Stomach (tissue), 9 donors: ENCODE results near the gene INO80. TPM values are rescaled to one million over a fixed set of nuclear protein-coding genes. Genes with fewer than 3 reads are reported as not detected.
"Not testable (repeated sequence)": the region's sequence is repeated elsewhere in the genome, so short reads cannot be mapped to it uniquely, and the experiment has no call there.

Experiments
- DNase-seq, 2 donors: peaks; one replicate each; pipeline versions ENCODE4 v3.0.0 to v3.0.0-alpha.2; 2013 to 2019
- H3K27ac ChIP-seq, 5 donors: fragments of 200-600 bp in 4 of 5; sonication (generic) in 4 of 5; one replicate each; pipeline ENCODE4 v1.5.1; 2013 to 2019; ENCODE audit warnings: mild to moderate bottlenecking in 1 of 5, moderate library complexity in 1 of 5
- H3K27me3 ChIP-seq, 3 donors: fragments of 200-600 bp; sonication (generic); one replicate each; pipeline ENCODE4 v1.5.1; 2017 to 2019; ENCODE audit warnings: mixed run types in 1 of 3
- H3K36me3 ChIP-seq, 4 donors: fragments of 200-600 bp; sonication (generic); 1 replicate in 3 of 4; 2 replicates in 1 of 4; pipeline ENCODE4 v1.5.1; 2016 to 2019
- H3K4me1 ChIP-seq, 4 donors: fragments of 200-600 bp; sonication (generic); one replicate each; pipeline ENCODE4 v1.5.1; 2016 to 2019
- H3K4me3 ChIP-seq, 4 donors: fragments of 200-600 bp; sonication (generic) in 3 of 4; one replicate each; pipeline ENCODE4 v1.5.1; 2016 to 2019; ENCODE audit warnings: mild to moderate bottlenecking in 1 of 4
- H3K9me3 ChIP-seq, 4 donors: fragments of 200-600 bp; sonication (generic); one replicate each; pipeline ENCODE4 v1.5.1; 2016 to 2019
- EP300 ChIP-seq: sonication (generic); formaldehyde crosslinking; IDR thresholded peaks from one replicate; pipeline ENCODE4 v1.6.1; 2017; ENCODE audit warnings: antibody characterized with exemption
- POLR2A ChIP-seq, 4 donors: fragments of 450-650 bp; IDR thresholded peaks; one replicate each; pipeline ENCODE4 v1.6.1; 2016; ENCODE audit warnings: antibody characterized with exemption in 4 of 4, control low read depth in 2 of 4, mild to moderate bottlenecking in 1 of 4, moderate library complexity in 1 of 4
- POLR2AphosphoS5 ChIP-seq, 3 donors: sonication (generic); formaldehyde crosslinking; IDR thresholded peaks; one replicate each; pipeline ENCODE4 v1.6.1; 2016; ENCODE audit warnings: antibody characterized with exemption in 3 of 3
- WGBS, 5 donors: extraction: QIAGEN DNeasy Blood & Tissue Kit in 3 of 5; methylation state at CpG; one replicate each; pipeline versions ENCODE4 v1.1.5 to v1.1.7; 2013 to 2018; 5-methylcytosine and 5-hydroxymethylcytosine counted together
- intact Hi-C: fragments of 100-400 bp; cut with DNase I; formaldehyde crosslinking; loops from one replicate; pipeline ENCODE4 v1.15.1; 2023; ENCODE audit warnings: low total_unique reads
- polyA plus RNA-seq, 3 donors: library from polyadenylated mRNA; stranded (reverse); fragments of 200-250 nt; gene quantifications; one replicate each; pipeline ENCODE4 v1.2.3, GENCODE V29; 2013
- total RNA-seq, 5 donors: library from RNA; depleted of rRNA; stranded (reverse); fragments of >200 nt; gene quantifications; one replicate each; pipeline versions ENCODE4 v1.1.0 to v1.2.3, GENCODE V29; 2014 to 2016
- TF ChIP-seq, protein P1 (sequence below), 7 experiments: fragments of 450-650 bp in 4 of 7; fragments of 200-600 bp in 3 of 7; sonication (generic) in 3 of 7; IDR thresholded peaks; one replicate each; pipeline ENCODE4 v1.5.1; 2016 to 2019; ENCODE audit warnings: antibody characterized with exemption in 7 of 7, control low read depth in 2 of 7, mild to moderate bottlenecking in 1 of 7
- donor health status: healthy with polysubstance abuse.
- donor health status: Bipolar disorder and iron deficiency.
- donor health status: healthy.

INO80 gene
- total and polyA plus RNA-seq, 8 donors: 4.6 to 40.8 (median 29.2) TPM

DNA sequence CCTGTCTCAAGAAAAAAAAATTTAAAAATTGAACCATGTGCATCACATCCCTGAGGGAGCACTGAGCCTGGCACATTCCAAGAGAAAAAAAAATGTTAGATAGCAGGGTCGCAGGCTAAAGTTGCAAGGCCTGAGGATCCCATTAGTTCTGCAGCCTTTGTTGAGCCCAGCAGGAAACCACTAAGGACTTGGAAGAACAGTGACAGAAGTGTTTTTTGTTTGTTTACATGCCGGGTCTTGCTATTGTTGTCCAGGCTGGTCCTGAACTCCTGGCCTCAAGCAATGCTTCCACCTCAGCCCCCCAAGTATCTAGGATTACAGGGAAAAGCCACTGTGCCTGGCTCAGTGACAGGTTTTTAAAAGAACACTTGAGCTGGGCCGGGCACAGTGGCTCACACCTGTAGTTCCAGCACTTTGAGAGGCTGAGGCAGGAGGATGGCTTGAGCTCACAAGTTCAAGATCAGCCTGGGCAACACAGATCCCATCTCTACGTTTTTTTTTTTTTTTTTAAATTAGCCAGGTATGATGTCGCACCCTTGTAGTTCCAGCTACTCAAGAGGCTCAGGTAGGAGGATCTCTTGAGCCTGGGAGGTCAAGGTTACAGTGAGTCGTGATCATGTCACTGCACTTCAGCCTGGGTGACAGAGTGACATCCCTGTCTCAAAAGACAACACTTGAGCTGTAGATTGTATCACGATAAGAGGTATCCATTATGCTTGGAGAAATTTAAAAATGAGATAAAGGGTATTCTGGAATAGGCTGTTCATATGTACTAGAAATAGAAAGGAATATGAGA lies 147.6 kb downstream of the INO80 start:
- Histone ChIP-seq H3K9me3 (no peaks in the 10 kb centered on the region), H3K27me3 (no peaks in the 10 kb centered on the region), H3K36me3 (no peaks in the 10 kb centered on the region), H3K27ac (no peak overlapping the region), H3K4me3 (no peak overlapping the region), H3K4me1 (peaks cover 0 to 23% (median 7%) of the 10 kb centered on the region in 4 donors)
- whole genome bisulfite sequencing, 5 donors: 74 to 76% (median 74%) methylated on average over 7 of the region's 7 CpGs
- TF ChIP-seq POLR2AphosphoS5 (IDR thresholded peaks at IDR 0.05) (no peak), POLR2A (IDR thresholded peaks at IDR 0.05) (no peak), EP300 (no peak)
- TF ChIP-seq, protein P1, sequence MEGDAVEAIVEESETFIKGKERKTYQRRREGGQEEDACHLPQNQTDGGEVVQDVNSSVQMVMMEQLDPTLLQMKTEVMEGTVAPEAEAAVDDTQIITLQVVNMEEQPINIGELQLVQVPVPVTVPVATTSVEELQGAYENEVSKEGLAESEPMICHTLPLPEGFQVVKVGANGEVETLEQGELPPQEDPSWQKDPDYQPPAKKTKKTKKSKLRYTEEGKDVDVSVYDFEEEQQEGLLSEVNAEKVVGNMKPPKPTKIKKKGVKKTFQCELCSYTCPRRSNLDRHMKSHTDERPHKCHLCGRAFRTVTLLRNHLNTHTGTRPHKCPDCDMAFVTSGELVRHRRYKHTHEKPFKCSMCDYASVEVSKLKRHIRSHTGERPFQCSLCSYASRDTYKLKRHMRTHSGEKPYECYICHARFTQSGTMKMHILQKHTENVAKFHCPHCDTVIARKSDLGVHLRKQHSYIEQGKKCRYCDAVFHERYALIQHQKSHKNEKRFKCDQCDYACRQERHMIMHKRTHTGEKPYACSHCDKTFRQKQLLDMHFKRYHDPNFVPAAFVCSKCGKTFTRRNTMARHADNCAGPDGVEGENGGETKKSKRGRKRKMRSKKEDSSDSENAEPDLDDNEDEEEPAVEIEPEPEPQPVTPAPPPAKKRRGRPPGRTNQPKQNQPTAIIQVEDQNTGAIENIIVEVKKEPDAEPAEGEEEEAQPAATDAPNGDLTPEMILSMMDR (IDR thresholded peaks at IDR 0.05): no peak
- intact Hi-C loops: no loop called here
- DNase-seq: no peak

DNA sequence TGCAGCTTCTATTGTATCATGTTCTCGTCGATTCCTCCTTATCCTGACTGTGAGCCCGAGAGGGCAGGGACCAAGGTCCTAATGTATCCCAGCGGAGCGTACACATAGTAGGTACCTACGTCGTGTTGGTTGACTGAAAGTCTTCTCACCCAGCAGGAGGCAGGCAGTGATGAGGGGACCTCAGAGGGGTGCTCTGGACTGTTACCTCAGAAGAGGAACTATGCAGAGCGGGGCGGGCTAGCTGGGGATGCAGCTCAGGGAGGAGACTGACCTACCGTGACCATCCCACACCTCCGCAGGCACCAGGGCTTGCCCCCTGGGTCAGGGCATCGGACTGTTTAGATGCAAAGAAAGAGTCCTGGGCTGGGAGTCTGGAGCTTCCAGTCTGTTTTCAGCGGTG lies 151.4 kb downstream of the INO80 start:
- no peak overlapping the region for H3K4me3 ChIP-seq
- intact Hi-C loops: no loop called here
- DNase-seq: no peak

DNA sequence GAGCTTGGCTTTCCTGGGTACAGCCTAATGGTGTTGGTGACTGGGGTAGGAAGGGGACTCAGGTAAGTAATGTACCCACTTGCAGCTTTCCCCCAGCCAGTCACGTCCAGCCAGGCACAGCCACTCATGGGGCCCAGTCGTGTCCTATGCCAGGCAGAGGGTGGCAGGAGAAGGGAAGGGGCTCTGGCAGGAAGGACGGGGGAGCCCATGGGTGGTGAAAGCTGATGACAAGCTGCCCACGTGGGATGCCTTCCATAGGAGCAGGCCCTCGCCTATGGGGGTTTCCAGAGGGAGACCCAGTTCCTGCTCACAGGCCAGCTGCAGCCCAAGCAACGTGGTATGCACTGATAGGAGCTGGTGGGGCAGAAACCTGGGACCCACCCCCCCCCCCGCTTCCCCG lies 152.1 kb downstream of the INO80 start:
- 77 to 87% (median 83%) methylated on average over 6 to 8 of the region's 8 CpGs for WGBS, 5 donors
- Histone ChIP-seq H3K27ac (no peak overlapping the region), H3K36me3 (no peaks in the 10 kb centered on the region), H3K4me1 (peaks cover 0 to 15% (median 11%) of the 10 kb centered on the region in 4 donors), H3K9me3 (no peaks in the 10 kb centered on the region), H3K4me3 (no peak overlapping the region), H3K27me3 (no peaks in the 10 kb centered on the region)
- DNase-seq: no peak
- no peak for TF ChIP-seq POLR2A (IDR thresholded peaks at IDR 0.05)
- TF ChIP-seq EP300: no peak
- TF ChIP-seq POLR2AphosphoS5 (IDR thresholded peaks at IDR 0.05): no peak
- TF ChIP-seq, protein P1 (IDR thresholded peaks at IDR 0.05): no peak
- intact Hi-C loops: no loop called here

More for the DNA sequence above, 151.4 kb downstream of the INO80 start:
- Histone ChIP-seq H3K9me3 (no peaks in the 10 kb centered on the region), H3K27ac (no peak overlapping the region), H3K36me3 (no peaks in the 10 kb centered on the region), H3K27me3 (no peaks in the 10 kb centered on the region), H3K4me1 (peaks cover 0 to 15% (median 11%) of the 10 kb centered on the region in 4 donors)
- no peak for TF ChIP-seq POLR2A (IDR thresholded peaks at IDR 0.05)
- 76 to 89% (median 86%) methylated on average over 12 to 13 of the region's 13 CpGs for WGBS, 5 donors

DNA sequence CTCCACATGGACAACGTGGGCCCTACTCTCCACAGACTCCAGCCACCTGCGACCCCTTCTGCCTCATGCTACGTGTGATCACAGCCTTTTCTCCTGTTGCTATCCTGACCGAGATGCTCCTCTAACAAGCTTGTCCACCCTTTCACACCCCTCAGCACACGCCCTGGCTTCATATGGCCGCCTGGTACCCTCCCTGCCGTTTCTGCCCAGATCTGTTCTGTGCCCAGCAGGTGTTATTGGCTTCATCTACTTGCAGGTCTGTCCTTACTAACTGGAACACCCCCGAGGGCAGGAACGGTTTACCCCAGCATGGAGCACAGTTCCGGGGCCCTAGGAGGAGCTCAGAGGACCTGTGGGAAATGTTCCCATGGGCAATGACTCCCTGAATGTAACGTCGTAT lies 152.9 kb downstream of the INO80 start:
- Histone ChIP-seq H3K27ac (no peak overlapping the region), H3K4me3 (no peak overlapping the region), H3K27me3 (no peaks in the 10 kb centered on the region), H3K36me3 (no peaks in the 10 kb centered on the region), H3K4me1 (peaks cover 0 to 18% (median 12%) of the 10 kb centered on the region in 4 donors), H3K9me3 (no peaks in the 10 kb centered on the region)
- no peak for DNase-seq
- TF ChIP-seq, protein P1 (IDR thresholded peaks at IDR 0.05): no peak
- TF ChIP-seq EP300 (no peak), POLR2AphosphoS5 (IDR thresholded peaks at IDR 0.05) (no peak), POLR2A (IDR thresholded peaks at IDR 0.05) (no peak)
- WGBS, 5 donors: 89 to 96% (median 93%) methylated on average over 12 of the region's 12 CpGs
- intact Hi-C loops: no loop called here

DNA sequence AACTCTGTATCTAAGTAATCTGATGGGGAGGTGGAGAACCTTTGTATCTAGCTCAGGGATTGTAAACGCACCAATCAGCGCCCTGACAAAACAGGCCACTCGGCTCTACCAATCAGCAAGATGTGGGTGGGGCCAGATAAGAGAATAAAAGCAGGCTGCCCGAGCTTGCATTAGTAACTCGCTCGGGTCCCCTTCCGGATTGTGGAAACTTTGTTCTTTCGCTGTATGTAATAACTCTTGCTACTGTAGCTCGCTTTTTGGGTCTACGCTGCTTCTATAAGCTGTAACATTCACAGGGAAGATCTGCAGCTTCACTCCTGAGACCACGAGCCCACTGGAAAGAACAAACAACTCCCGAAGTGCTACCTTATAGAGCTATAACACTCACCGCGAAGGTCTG lies 153.8 kb downstream of the INO80 start:
- not testable (repeated sequence) for H3K36me3 ChIP-seq
- 87 to 92% (median 90%) methylated on average over 14 of the region's 14 CpGs for WGBS, 5 donors

DNA sequence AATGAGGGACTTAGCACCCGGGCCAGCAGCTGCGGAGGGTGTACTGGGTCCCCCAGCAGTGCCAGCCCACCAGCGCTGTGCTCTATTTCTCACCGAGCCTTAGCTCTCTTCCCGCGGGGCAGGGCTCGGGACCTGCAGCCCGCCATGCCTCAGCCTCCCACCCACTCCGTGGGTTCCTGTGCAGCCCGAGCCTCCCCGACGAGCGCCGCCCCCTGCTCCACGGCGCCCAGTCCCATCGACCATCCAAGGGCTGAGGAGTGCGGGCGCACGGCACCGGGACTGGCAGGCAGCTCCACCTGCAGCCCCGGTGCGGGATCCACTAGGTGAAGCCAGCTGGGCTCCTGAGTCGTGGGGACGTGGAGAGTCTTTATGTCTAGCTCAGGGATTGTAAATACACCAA lies 154.3 kb downstream of the INO80 start:
- H3K4me3 ChIP-seq, H3K36me3 ChIP-seq, H3K9me3 ChIP-seq, DNase-seq, H3K27me3 ChIP-seq, intact Hi-C loops, H3K27ac ChIP-seq: not testable (repeated sequence)
- WGBS, 5 donors: 93 to 100% (median 95%) methylated on average over 1 to 25 of the region's 25 CpGs
- H3K4me1 ChIP-seq: peaks cover 10 to 32% (median 22%) of the 10 kb centered on the region in 4 donors

More for the DNA sequence above, 153.8 kb downstream of the INO80 start:
- DNase-seq, H3K27me3 ChIP-seq, H3K9me3 ChIP-seq, H3K27ac ChIP-seq, intact Hi-C loops, H3K4me3 ChIP-seq: not testable (repeated sequence)
- H3K4me1 ChIP-seq: peaks cover 8 to 27% (median 19%) of the 10 kb centered on the region in 4 donors
